Measurements from ENCODE around the gene SDF2L1.
"Not testable (repeated sequence)": the region's sequence is repeated elsewhere in the genome, so short reads cannot be mapped to it uniquely, and the experiment has no call there.

The SDF2L1 gene

DNA sequence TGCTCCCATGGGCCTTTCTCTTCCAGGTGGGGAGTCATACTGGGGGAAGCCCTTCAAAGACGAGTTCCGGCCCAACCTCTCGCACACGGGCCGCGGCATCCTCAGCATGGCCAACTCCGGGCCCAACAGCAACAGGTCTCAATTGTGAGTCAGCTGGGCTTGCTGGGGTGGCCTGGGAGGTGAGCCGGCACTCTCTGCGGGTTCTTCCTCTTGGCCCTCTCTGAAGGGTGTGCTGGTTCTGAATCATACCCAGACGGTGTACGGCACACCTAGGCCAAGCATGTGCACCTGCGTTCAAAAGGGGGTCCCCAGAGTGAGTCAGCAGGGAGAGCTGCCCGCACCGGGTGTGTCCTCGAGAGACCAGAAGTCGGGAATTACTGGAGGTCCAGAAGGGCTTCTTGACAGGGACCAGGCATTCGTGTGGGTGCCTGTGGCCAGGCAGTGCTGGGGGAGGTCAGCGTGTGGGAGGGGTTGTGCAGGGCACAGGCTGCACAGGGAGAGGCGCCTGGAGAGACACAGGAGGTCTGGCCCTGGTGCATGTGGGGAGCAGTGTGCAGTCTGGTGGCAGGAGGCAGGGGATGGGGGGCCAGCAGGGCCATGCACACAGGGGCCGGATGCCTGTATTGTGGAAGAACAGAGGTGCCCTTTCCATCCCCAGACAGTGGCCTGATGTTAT lies 46.7 kb downstream of the SDF2L1 start:
- no peak for DNase-seq

DNA sequence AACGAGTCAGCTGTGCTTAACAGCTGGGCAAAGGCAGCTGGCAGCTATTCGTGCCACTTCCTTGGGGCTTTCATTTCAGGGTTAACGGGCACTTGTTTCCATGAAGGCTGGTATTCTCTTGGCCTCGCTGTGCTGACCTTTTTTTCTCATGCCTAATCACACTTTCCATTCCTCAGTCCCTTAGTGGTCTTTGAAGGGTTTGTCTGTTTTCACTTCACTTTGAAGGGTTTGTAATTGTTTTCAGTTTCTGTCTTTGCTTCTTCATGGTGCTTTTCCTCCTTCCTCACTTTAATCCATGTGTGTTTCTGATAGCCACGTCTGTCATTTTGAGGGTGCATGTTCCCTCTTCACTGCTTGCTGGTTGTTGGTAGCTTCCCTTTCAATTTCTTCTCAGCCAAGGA lies 48.3 kb downstream of the SDF2L1 start:
- DNase-seq: no peak

DNA sequence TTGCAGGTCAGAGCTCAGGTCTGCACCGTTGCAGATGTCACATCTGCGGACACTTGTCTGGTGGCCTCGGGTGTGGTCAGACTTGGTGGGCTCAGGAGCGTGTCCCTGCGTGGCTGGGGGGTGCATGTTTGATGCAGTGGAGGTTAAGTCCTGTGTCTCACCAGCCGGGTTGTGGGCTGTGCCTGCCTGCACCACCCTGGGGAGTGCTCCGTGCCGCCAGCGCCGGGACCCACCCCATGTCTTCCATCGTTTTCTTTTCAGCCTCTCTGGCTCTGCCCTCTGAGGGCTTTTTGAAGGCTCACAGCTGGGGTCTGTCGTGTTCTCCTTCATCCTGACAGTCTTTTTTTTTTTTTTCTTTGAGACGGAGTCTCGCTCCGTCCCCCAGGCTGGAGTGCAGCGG lies 49.7 kb downstream of the SDF2L1 start:
- no peak for DNase-seq

DNA sequence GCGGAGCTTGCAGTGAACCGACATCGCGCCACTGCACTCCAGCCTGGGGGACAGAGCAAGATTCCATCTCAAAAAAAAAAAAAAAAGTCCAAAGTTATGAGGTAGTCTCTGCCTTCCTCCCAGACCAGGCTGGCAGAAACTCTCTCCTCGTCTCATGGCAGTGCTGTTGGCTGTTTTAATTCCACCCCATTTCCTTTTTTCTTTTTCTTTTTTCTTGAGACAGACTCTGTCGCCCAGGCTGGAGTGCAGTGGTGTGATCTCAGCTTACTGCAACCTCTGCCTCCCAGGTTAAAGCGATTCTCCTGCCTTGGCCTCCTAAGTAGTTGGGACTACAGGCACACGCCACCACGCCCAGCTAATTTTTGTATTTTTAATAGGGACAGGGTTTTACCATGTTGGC lies 50.8 kb downstream of the SDF2L1 start:
- not testable (repeated sequence) for DNase-seq

DNA sequence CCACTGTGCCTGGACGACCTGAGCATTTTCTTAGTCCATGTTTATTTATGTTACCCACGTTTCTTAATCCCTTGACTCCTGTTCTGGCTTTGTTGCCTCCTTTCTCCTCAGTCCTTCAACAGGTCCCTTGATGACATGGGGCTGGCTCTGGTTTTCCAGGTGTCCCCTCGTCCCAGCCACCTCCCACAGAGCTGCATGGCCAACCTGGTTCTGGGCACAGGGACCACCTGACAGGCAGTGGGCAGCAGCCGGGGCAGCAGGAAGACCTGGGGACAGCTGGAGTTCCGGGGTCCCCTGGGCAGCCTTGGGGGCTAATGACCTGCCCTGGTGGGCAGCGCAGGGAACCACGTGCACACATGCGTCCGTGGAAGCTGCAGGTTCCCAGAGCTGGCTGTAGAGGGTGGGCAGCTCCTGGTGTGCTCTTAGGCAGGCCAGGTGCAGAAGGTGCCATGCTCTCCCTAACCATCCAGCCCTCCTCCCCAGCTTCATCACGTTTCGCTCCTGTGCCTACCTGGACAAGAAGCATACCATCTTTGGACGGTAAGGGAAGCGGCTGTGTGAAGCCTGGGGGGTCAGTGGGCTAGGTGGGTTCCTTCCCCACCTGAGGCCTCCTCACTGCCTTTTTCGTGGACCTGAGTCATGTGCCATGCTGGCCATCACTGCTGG lies 51.4 kb downstream of the SDF2L1 start:
- no peak for DNase-seq
